PC-3 (cell line): ENCODE results near the gene RAB3IP. TPM values are rescaled to one million over a fixed set of nuclear protein-coding genes. Genes with fewer than 3 reads are reported as not detected.

Experiments used
- ATAC-seq: fragments of 200-7000 bp; cut with Tn5 transposase; 2 replicates; pipeline ENCODE4 v1.9.1; 2020; ENCODE audit warnings: mild to moderate bottlenecking, moderate library complexity
- BruUV-seq: library from RNA; stranded (reverse); fragments of 400-500 nt; replicated peaks from 2 replicates; lab custom pipeline; 2021; lab: Mats Ljungman, UMichigan
- CTCF ChIA-PET: fragments of 300-600 bp; sonication (Branson Sonifier 250); formaldehyde crosslinking; loops from one replicate; lab custom pipeline; 2022; ENCODE audit warnings: antibody characterized with exemption; lab: Charles Lee
- POLR2A ChIA-PET: fragments of 300-600 bp; sonication (Branson Sonifier 250); formaldehyde crosslinking; loops from one replicate; lab custom pipeline; 2022; ENCODE audit warnings: antibody characterized with exemption; ENCODE audit not compliant: unreplicated experiment; lab: Charles Lee
- DNase-seq: peaks from one replicate; pipeline ENCODE4 v3.0.0-alpha.2; 2015
- H2AFZ ChIP-seq: fragments of 300-600 bp; sonication (generic); 2 replicates; pipeline ENCODE4 v1.6.0; 2016; ENCODE audit warnings: antibody characterized with exemption, low read length
- H3F3A ChIP-seq: fragments of 300-600 bp; sonication (generic); one replicate; pipeline ENCODE4 v1.6.0; 2017; ENCODE audit warnings: antibody characterized with exemption, low read length, control low read depth, mild to moderate bottlenecking; ENCODE audit not compliant: unreplicated experiment
- H3K27ac ChIP-seq: fragments of 300-600 bp; sonication (generic); 2 replicates; pipeline ENCODE4 v1.5.1; 2016; ENCODE audit warnings: mild to moderate bottlenecking, low read length
- H3K27me3 ChIP-seq: fragments of 300-600 bp; sonication (generic); 2 replicates; pipeline ENCODE4 v1.6.1; 2016; ENCODE audit warnings: low read length, mixed read lengths
- H3K36me3 ChIP-seq: fragments of 300-600 bp; sonication (generic); 2 replicates; pipeline ENCODE4 v1.6.1; 2016; ENCODE audit warnings: low read depth, mixed run types, low read length, mixed read lengths
- H3K4me1 ChIP-seq: fragments of 300-600 bp; sonication (generic); 2 replicates; pipeline ENCODE4 v1.5.1; 2016; ENCODE audit warnings: low read length; ENCODE audit not compliant: insufficient read depth
- H3K4me2 ChIP-seq: fragments of 300-600 bp; sonication (generic); 2 replicates; pipeline ENCODE4 v1.6.0; 2016; ENCODE audit warnings: low read length
- H3K4me3 ChIP-seq: fragments of 300-600 bp; sonication (generic); 2 replicates; pipeline ENCODE4 v1.5.1; 2016; ENCODE audit warnings: mild to moderate bottlenecking, low read length, mixed read lengths
- H3K79me2 ChIP-seq: fragments of 300-600 bp; sonication (generic); 2 replicates; pipeline ENCODE4 v1.6.1; 2017; ENCODE audit warnings: low read length, mixed read lengths
- H3K9ac ChIP-seq: fragments of 300-600 bp; sonication (generic); 2 replicates; pipeline ENCODE4 v1.6.0; 2016; ENCODE audit warnings: mild to moderate bottlenecking, low read length
- H3K9me2 ChIP-seq: fragments of 300-600 bp; sonication (generic); replicated peaks from 2 replicates; pipeline ENCODE4 v1.6.1; 2016; ENCODE audit warnings: mixed run types, low read length, mixed read lengths
- H3K9me3 ChIP-seq: fragments of 300-600 bp; sonication (generic); 2 replicates; pipeline ENCODE4 v1.6.1; 2016; ENCODE audit warnings: low read length, mixed read lengths
- H4K20me1 ChIP-seq: fragments of 300-600 bp; sonication (generic); 2 replicates; pipeline ENCODE4 v1.6.1; 2016; ENCODE audit warnings: low read length, mixed read lengths
- EZH2 ChIP-seq: fragments of 300-600 bp; sonication (generic); IDR thresholded peaks from one replicate; pipeline ENCODE4 v1.6.1; 2017; ENCODE audit warnings: antibody characterized with exemption, mild to moderate bottlenecking, low read length; ENCODE audit not compliant: unreplicated experiment
- EZH2phosphoT487 ChIP-seq: fragments of 300-600 bp; sonication (generic); IDR thresholded peaks from 2 replicates; pipeline ENCODE4 v1.6.1; 2018; ENCODE audit warnings: mild to moderate bottlenecking, antibody characterized with exemption, low read length, borderline replicate concordance
- intact Hi-C: fragments of 100-400 bp; cut with micrococcal nuclease; formaldehyde crosslinking; loops from 2 replicates; pipeline ENCODE4 v1.9.0; 2023
- total RNA-seq: library from RNA; depleted of rRNA; stranded (reverse); fragments of >200 nt; gene quantifications from 2 replicates; pipeline ENCODE4 v1.2.3, GENCODE V29; 2014
- TF ChIP-seq, protein P1 (sequence below): fragments of 300-600 bp; sonication (generic); conservative IDR thresholded peaks from 2 replicates; pipeline ENCODE4 v1.5.1; 2017; ENCODE audit warnings: antibody characterized with exemption, low read depth, mild to moderate bottlenecking, low read length

RAB3IP gene
- total RNA-seq, 1 experiment from 2014 or later: 28.6 TPM

DNA sequence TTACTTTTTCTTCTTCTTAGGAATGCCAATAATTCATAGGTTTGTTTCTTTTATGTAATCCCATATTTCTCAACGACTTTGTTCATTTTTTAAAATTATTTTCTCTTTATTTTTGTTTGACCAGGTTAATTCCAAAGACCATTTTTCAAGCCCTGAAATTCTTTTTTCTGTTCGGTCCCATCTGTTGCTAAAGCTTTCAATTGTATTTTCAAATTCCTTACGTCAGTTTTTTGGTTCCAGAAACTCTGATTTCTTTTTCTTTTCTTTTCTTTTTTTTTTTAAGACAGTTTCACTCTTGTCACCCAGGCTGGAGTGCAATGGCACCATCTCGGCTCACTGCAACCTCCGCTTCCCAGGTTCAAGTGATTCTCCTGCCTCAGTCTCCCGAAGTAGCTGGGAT, 27.6 kb downstream of the RAB3IP start:
- ChIA-PET CTCF (interaction anchor here (0.6 kb wide), 1 partner anchor 442 kb away, joined by 3 read pairs; no protein-coding TSS in a partner anchor), POLR2A (no interaction called here)
- Histone ChIP-seq H3K36me3 (peaks cover 36% of the 10 kb centered on the region), H3K9me2 (no peaks in the 10 kb centered on the region), H2AFZ (no peak overlapping the region), H3K79me2 (peaks cover 4% of the 10 kb centered on the region; the same call in 1 of the 2 replicates), H3K27me3 (no peaks in the 10 kb centered on the region), H3K27ac (no peak overlapping the region), H3K9me3 (no peaks in the 10 kb centered on the region), H3K4me3 (no peak overlapping the region), H3K4me2 (no peak overlapping the region), H4K20me1 (no peaks in the 10 kb centered on the region), H3K4me1 (no peaks in the 10 kb centered on the region), H3K9ac (no peak overlapping the region), H3F3A (no peaks in the 10 kb centered on the region)
- no peak for DNase-seq
- ATAC-seq: no peak
- TF ChIP-seq EZH2: no peak
- TF ChIP-seq, protein P1, sequence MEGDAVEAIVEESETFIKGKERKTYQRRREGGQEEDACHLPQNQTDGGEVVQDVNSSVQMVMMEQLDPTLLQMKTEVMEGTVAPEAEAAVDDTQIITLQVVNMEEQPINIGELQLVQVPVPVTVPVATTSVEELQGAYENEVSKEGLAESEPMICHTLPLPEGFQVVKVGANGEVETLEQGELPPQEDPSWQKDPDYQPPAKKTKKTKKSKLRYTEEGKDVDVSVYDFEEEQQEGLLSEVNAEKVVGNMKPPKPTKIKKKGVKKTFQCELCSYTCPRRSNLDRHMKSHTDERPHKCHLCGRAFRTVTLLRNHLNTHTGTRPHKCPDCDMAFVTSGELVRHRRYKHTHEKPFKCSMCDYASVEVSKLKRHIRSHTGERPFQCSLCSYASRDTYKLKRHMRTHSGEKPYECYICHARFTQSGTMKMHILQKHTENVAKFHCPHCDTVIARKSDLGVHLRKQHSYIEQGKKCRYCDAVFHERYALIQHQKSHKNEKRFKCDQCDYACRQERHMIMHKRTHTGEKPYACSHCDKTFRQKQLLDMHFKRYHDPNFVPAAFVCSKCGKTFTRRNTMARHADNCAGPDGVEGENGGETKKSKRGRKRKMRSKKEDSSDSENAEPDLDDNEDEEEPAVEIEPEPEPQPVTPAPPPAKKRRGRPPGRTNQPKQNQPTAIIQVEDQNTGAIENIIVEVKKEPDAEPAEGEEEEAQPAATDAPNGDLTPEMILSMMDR: no peak
- TF ChIP-seq EZH2phosphoT487: no peak
- intact Hi-C loops: no loop called here
- BruUV-seq: no TSS peak

DNA sequence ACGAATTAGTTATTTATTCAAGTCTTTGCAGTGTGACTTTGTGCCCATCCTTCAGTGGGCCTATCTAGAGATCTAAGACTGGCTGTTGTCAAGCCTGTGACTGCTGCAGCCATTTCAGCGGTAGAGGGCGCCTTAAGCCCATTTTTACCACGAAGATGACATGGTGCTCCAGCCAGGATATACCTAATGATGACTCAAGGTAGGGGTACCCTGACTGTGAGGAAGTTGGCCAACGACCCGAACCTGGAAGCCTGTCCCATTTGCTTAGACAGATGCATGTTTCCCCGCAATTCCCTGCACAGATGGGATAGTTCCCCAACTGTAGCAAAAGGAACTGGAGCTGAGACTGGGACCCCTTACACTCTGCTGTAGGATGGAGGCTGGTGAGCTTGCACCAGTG, 41.3 kb downstream of the RAB3IP start:
- peak; percentile 79 for DNase-seq

GRCh38 chr12:69783365-69783764, 44.7 kb downstream of the RAB3IP start:
- intact Hi-C loops: no loop called here
- no peak overlapping the region for H3K4me3 ChIP-seq
- no peak overlapping the region for H2AFZ ChIP-seq
- no peaks in the 10 kb centered on the region for H3K9me3 ChIP-seq
- H3K36me3 ChIP-seq: no peaks in the 10 kb centered on the region
- DNase-seq (no peak), ATAC-seq (no peak)
- H3K4me2 ChIP-seq: no peak overlapping the region
- no peaks in the 10 kb centered on the region for H3F3A ChIP-seq
- H3K4me1 ChIP-seq: no peaks in the 10 kb centered on the region
- H3K27ac ChIP-seq: no peak overlapping the region
- no peak overlapping the region for H3K9ac ChIP-seq
- no peaks in the 10 kb centered on the region for H3K79me2 ChIP-seq
- BruUV-seq: no TSS peak
- POLR2A ChIA-PET: no interaction called here
- H3K27me3 ChIP-seq: no peaks in the 10 kb centered on the region
- TF ChIP-seq, protein P1: no peak
- H3K9me2 ChIP-seq: no peaks in the 10 kb centered on the region
- CTCF ChIA-PET: no interaction called here
- no peaks in the 10 kb centered on the region for H4K20me1 ChIP-seq

More for the DNA sequence above, 41.3 kb downstream of the RAB3IP start:
- no peaks in the 10 kb centered on the region for H3K36me3 ChIP-seq
- H3K27ac ChIP-seq: no peak overlapping the region
- no TSS peak for BruUV-seq
- no peaks in the 10 kb centered on the region for H4K20me1 ChIP-seq
- no peaks in the 10 kb centered on the region for H3K9me2 ChIP-seq
- CTCF ChIA-PET: no interaction called here
- H3K4me1 ChIP-seq: no peaks in the 10 kb centered on the region
- H3K27me3 ChIP-seq: no peaks in the 10 kb centered on the region
- H3K79me2 ChIP-seq: no peaks in the 10 kb centered on the region
- intact Hi-C loops: no loop called here
- POLR2A ChIA-PET: interaction anchor here (0.5 kb wide), 1 partner anchor 41 kb away, joined by 3 read pairs; no protein-coding TSS in a partner anchor
- no peak overlapping the region for H3K9ac ChIP-seq
- H3K9me3 ChIP-seq: no peaks in the 10 kb centered on the region
- H3K4me2 ChIP-seq: no peak overlapping the region
- peak; percentile 80; the same call in 1 of the 2 replicates for ATAC-seq
- TF ChIP-seq EZH2phosphoT487 (no peak), EZH2 (no peak)
- TF ChIP-seq, protein P1: peak; percentile 86
- H3F3A ChIP-seq: no peaks in the 10 kb centered on the region
- no peak overlapping the region for H3K4me3 ChIP-seq
- H2AFZ ChIP-seq: no peak overlapping the region
